ENCODE data around the gene CEP95. TPM values are rescaled to one million over a fixed set of nuclear protein-coding genes. Genes with fewer than 3 reads are reported as not detected.
A peak's percentile ranks its signal among the peaks of the same experiment; 100 is the strongest.

CEP95 gene
- total RNA-seq, 1 experiment from 2014 or later, result 37.6 TPM

DNA sequence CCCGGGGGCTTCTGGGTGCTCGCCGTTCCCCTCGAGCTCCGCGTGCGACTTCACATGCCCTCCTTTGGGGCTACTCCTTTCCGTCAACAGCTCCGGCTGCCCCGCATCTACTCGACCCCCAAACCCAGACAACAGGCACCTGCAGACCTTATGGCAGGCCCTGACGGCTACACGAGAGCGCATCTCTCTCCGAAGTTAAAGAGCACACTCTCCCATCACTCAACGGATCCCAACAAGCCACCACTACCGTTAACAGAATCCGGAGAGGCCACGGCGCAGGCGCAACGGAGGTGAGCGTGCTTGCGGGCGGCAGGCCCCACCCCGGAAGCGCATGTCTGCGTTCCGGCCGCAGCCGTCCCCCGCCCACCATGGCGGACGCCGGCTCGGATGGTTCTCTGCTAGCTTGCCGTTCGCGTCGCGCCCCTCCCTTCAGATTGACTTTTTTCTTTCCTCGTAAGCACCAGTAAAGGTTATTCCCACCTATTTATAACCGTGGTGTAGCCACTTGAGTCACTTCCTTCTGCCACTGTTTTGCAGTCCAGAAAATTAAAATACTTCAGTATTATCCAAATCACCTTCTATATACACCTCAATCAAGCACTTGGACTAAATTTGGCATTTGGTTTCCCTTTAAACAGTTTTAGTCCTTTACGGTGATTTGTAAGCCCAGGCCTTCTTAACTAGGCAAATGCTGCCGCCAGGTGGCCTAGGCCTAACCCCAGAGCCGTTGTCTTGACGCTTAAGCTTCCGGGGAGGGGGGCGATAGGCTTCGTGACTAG lies 9.8 kb upstream of the CEP95 start, which contains the start of gene POLG2:
POLG2 (minus strand) TSS at position 269 of the 779 bp plus-strand sequence; CDS start at position 183, 86 bp downstream.
- Mint-ChIP-seq H3K27ac (ENCODE audit: unreplicated experiment) (peak within 1 kb of the TSS; percentile 92), H3K36me3 (ENCODE audit: insufficient read depth, unreplicated experiment) (peaks cover 66% of the 10 kb centered on the region), H3K4me1 (ENCODE audit: low read depth, unreplicated experiment) (peaks cover 36% of the 10 kb centered on the region), H3K4me3 (ENCODE audit: low read depth, unreplicated experiment) (peak within 1 kb of the TSS; percentile 100), H3K9me3 (ENCODE audit: low read depth, unreplicated experiment) (no peaks in the 10 kb centered on the region), H3K27me3 (ENCODE audit: unreplicated experiment) (no peaks in the 10 kb centered on the region)
- no TSS peak for BruUV-seq (replicated peaks)
- TF ChIP-seq, protein P1, sequence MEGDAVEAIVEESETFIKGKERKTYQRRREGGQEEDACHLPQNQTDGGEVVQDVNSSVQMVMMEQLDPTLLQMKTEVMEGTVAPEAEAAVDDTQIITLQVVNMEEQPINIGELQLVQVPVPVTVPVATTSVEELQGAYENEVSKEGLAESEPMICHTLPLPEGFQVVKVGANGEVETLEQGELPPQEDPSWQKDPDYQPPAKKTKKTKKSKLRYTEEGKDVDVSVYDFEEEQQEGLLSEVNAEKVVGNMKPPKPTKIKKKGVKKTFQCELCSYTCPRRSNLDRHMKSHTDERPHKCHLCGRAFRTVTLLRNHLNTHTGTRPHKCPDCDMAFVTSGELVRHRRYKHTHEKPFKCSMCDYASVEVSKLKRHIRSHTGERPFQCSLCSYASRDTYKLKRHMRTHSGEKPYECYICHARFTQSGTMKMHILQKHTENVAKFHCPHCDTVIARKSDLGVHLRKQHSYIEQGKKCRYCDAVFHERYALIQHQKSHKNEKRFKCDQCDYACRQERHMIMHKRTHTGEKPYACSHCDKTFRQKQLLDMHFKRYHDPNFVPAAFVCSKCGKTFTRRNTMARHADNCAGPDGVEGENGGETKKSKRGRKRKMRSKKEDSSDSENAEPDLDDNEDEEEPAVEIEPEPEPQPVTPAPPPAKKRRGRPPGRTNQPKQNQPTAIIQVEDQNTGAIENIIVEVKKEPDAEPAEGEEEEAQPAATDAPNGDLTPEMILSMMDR (IDR thresholded peaks at IDR 0.05; ENCODE audit: unreplicated experiment), result peak; percentile 27
- intact Hi-C loops (cut with micrococcal nuclease; ENCODE audit: unreplicated experiment), result no loop called here
- DNase-seq, result peak; percentile 90
- CTCF ChIA-PET, result interaction anchor here (1.3 kb wide), 1 partner anchor 77 kb away, joined by 6 read pairs; no protein-coding TSS in a partner anchor

DNA sequence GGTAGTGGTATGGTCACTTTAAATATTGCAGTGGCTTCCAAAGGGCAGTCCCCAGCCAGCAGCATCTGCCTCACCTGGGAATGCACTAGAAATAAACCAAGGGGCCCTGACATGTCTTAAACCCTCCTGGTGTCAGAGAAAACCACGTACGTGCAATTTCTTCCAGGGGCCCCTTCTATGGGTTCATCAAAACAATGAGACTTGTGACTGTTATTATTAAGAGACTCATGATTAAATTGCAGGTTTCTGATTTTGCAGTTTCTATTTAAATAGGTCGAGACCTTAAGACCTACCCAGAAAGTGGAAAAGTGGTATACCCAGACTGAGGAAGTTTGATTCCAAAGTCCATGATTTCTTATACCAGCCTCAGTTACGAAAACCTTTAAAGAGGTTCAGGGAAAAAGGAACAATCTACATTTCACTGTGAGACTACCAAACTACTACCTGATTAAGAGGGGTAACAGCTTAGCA lies 9.2 kb upstream of the CEP95 start:
- H3K27ac Mint-ChIP-seq (ENCODE audit: unreplicated experiment), result peak overlapping the region; percentile 92
- H3K4me3 Mint-ChIP-seq (ENCODE audit: low read depth, unreplicated experiment), result peak overlapping the region; percentile 100
- no peaks in the 10 kb centered on the region for H3K27me3 Mint-ChIP-seq (ENCODE audit: unreplicated experiment)
- BruUV-seq (replicated peaks), result TSS peak; percentile 76
- H3K9me3 Mint-ChIP-seq (ENCODE audit: low read depth, unreplicated experiment), result no peaks in the 10 kb centered on the region
- peaks cover 73% of the 10 kb centered on the region for H3K36me3 Mint-ChIP-seq (ENCODE audit: insufficient read depth, unreplicated experiment)
- TF ChIP-seq, protein P1 (IDR thresholded peaks at IDR 0.05; ENCODE audit: unreplicated experiment), result no peak
- intact Hi-C loops (cut with micrococcal nuclease; ENCODE audit: unreplicated experiment), result no loop called here
- DNase-seq, result no peak
- CTCF ChIA-PET, result interaction anchor here (1.3 kb wide), 1 partner anchor 78 kb away, joined by 6 read pairs; no protein-coding TSS in a partner anchor
- H3K4me1 Mint-ChIP-seq (ENCODE audit: low read depth, unreplicated experiment), result peaks cover 43% of the 10 kb centered on the region

DNA sequence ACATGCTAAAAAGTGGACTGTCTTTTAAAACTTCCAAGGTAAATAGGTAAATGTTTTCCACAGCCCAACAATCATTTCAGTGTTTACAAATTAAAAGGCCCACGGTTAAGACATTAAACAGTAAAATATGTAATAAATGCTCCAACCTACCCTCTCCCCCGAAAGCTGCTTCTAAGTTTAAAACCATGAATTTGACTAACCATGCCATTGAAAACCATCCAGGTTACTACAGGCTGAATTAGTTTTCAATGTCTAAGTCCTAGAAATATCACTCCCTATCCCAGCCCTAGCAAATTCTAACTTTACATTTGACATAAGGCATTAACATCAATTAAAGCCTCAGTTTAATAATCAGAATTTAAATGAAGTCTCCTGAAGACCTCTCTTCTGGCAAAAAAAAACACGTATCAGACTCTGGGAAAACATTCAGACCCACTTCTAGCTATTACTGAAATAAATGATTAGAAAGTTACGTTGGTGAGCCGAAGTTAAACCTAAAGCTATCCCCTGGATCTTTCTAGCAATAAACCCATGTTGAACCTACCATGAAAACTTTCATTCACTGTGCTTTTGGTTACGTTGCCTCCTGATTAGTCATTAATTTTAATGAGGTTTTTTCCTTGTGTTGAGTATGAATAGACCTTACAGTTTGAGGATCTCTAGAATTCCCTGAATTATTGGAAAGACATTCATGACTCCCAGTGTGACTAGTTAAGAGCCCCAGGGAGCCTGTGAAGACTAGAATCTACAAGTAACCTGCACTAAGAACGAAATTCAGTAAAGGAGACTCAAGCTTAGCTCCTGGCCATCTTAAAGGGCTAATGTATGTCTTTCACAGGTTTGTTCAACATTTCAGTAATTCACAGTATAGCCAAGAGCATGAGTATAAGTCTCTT lies 8.2 kb upstream of the CEP95 start:
- peaks cover 79% of the 10 kb centered on the region for H3K36me3 Mint-ChIP-seq (ENCODE audit: insufficient read depth, unreplicated experiment)
- intact Hi-C loops (cut with micrococcal nuclease; ENCODE audit: unreplicated experiment), result no loop called here
- CTCF ChIA-PET, result interaction anchor here (1.0 kb wide), 1 partner anchor 80 kb away, joined by 3 read pairs; no protein-coding TSS in a partner anchor
- no peak overlapping the region for H3K4me3 Mint-ChIP-seq (ENCODE audit: low read depth, unreplicated experiment)
- H3K4me1 Mint-ChIP-seq (ENCODE audit: low read depth, unreplicated experiment), result peaks cover 44% of the 10 kb centered on the region
- no TSS peak for BruUV-seq (replicated peaks)
- TF ChIP-seq, protein P1 (IDR thresholded peaks at IDR 0.05; ENCODE audit: unreplicated experiment), result no peak
- DNase-seq, result no peak
- H3K27ac Mint-ChIP-seq (ENCODE audit: unreplicated experiment), result peak overlapping the region; percentile 85
- no peaks in the 10 kb centered on the region for H3K9me3 Mint-ChIP-seq (ENCODE audit: low read depth, unreplicated experiment)
- no peaks in the 10 kb centered on the region for H3K27me3 Mint-ChIP-seq (ENCODE audit: unreplicated experiment)

DNA sequence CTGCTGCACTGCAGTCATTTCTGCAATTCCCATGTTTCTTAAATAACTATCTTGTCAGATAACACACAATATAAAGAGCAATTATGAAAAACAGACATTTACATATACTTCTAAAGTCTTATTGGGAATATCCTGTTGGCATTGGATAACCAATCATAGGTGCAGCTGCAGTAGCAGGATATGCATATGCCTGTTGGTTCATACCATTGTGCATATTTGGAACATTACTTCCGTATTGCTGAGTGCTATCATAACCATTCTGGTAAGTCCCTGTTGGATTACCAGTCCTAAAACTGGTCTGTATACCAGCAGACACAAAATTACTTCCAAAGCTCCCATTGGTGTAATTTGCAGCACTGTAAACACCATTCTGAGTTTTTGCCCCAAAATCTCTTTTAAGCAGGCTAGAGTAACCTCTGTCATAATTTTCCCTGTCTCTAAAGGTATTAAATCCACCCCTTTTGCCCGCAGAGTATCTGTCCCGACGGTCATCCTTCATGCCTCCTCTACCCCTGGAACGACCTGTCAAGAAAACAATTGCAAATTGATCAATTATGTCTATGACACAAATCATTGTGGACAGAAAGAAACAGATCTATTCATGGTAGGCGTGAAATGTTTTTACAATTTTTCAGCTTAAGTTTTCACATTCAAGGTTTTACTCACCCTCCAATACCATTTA lies 6.8 kb upstream of the CEP95 start:
- Mint-ChIP-seq H3K9me3 (ENCODE audit: low read depth, unreplicated experiment) (no peaks in the 10 kb centered on the region), H3K27ac (ENCODE audit: unreplicated experiment) (peak overlapping the region; percentile 81), H3K36me3 (ENCODE audit: insufficient read depth, unreplicated experiment) (peaks cover 87% of the 10 kb centered on the region), H3K27me3 (ENCODE audit: unreplicated experiment) (no peaks in the 10 kb centered on the region), H3K4me1 (ENCODE audit: low read depth, unreplicated experiment) (peaks cover 41% of the 10 kb centered on the region), H3K4me3 (ENCODE audit: low read depth, unreplicated experiment) (no peak overlapping the region)
- no peak for DNase-seq
- intact Hi-C loops (cut with micrococcal nuclease; ENCODE audit: unreplicated experiment), result no loop called here
- CTCF ChIA-PET, result no interaction called here
- BruUV-seq (replicated peaks), result no TSS peak
- TF ChIP-seq, protein P1 (IDR thresholded peaks at IDR 0.05; ENCODE audit: unreplicated experiment), result no peak
